Type B pancreatic cell (in vitro differentiated cells): ENCODE measurements around the gene SDCCAG8. TPM values are rescaled to one million over a fixed set of nuclear protein-coding genes. Genes with fewer than 3 reads are reported as not detected.

Experiments used
- DNase-seq: peaks from one replicate; pipeline ENCODE4 v3.0.0; 2021; ENCODE audit warnings: mixed read lengths; ENCODE audit not compliant: unreplicated experiment; ENCODE audit errors: extremely low spot score
- H3K27ac Mint-ChIP-seq: 2 replicates; pipeline ENCODE4 v1.8.0; 2021; ENCODE audit warnings: mild to moderate bottlenecking, mixed read lengths
- H3K27me3 Mint-ChIP-seq: 2 replicates; pipeline ENCODE4 v1.8.0; 2021; ENCODE audit warnings: mixed read lengths
- H3K36me3 Mint-ChIP-seq: 2 replicates; pipeline ENCODE4 v1.8.0; 2021; ENCODE audit warnings: mixed read lengths
- H3K4me1 Mint-ChIP-seq: one replicate; pipeline ENCODE4 v1.8.0; 2021; ENCODE audit warnings: mixed read lengths; ENCODE audit not compliant: unreplicated experiment
- H3K4me3 Mint-ChIP-seq: 2 replicates; pipeline ENCODE4 v1.8.0; 2021; ENCODE audit warnings: mild to moderate bottlenecking, mixed read lengths
- H3K9me3 Mint-ChIP-seq: 2 replicates; pipeline ENCODE4 v1.8.0; 2021; ENCODE audit warnings: mixed read lengths
- total RNA-seq: library from RNA; stranded (reverse); gene quantifications from 2 replicates; pipeline ENCODE4 v1.2.1, GENCODE V29; 2021; ENCODE audit warnings: low replicate concordance
- TF ChIP-seq, protein P1 (sequence below): fragments of 200-600 bp; sonication (generic); conservative IDR thresholded peaks from 2 replicates; pipeline ENCODE4 v1.5.0; 2021; ENCODE audit warnings: antibody characterized with exemption, mild to moderate bottlenecking

The SDCCAG8 gene
- total RNA-seq, 1 donor from 2014 or later, result 26.0 TPM

DNA sequence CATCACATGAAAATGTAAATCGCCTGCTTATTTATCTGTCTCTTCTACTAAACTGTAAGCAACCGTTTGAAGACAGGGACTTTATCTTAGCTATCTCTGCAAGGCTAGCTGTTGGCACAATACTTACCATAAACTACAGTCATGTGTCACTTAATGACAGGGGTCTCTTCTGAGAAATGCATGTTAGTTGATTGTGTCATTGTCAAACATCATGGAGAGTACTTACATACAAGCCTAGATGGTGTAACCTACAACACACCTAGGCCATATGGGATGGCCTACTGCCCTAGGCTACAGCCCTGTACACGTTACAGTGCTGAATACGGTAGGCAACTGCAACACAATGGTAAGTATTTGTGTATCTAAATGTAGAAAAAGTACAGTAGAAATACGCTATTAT lies 267.9 kb downstream of the SDCCAG8 start:
- peaks cover 4% of the 10 kb centered on the region for H3K9me3 Mint-ChIP-seq

DNA sequence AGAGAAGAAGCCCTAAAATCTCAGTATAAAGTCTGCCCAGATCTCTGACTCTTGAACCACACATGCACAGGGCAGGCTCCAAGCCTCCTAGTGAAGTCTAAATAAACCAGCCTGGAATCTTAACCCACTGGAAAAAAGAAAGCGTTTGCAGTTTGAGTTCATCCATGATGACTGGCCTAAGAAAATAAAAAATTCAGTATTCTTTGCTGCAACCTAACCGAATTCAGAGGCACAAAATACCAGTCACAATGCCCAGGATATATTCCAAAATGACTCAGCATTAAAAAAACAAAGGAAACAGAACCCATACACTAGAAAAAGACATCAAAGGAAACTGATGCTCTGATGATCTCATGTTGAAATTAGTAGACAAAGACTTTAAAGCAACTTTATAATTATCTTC lies 269.2 kb downstream of the SDCCAG8 start:
- TF ChIP-seq, protein P1, sequence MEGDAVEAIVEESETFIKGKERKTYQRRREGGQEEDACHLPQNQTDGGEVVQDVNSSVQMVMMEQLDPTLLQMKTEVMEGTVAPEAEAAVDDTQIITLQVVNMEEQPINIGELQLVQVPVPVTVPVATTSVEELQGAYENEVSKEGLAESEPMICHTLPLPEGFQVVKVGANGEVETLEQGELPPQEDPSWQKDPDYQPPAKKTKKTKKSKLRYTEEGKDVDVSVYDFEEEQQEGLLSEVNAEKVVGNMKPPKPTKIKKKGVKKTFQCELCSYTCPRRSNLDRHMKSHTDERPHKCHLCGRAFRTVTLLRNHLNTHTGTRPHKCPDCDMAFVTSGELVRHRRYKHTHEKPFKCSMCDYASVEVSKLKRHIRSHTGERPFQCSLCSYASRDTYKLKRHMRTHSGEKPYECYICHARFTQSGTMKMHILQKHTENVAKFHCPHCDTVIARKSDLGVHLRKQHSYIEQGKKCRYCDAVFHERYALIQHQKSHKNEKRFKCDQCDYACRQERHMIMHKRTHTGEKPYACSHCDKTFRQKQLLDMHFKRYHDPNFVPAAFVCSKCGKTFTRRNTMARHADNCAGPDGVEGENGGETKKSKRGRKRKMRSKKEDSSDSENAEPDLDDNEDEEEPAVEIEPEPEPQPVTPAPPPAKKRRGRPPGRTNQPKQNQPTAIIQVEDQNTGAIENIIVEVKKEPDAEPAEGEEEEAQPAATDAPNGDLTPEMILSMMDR, result no peak
- Mint-ChIP-seq H3K27ac (peak overlapping the region; percentile 14), H3K27me3 (no peaks in the 10 kb centered on the region), H3K9me3 (peaks cover 4% of the 10 kb centered on the region), H3K36me3 (no peaks in the 10 kb centered on the region), H3K4me1 (no peaks in the 10 kb centered on the region), H3K4me3 (no peak overlapping the region)
- no peak for DNase-seq

More for the DNA sequence above, 267.9 kb downstream of the SDCCAG8 start:
- no peaks in the 10 kb centered on the region for H3K36me3 Mint-ChIP-seq
- no peaks in the 10 kb centered on the region for H3K27me3 Mint-ChIP-seq
- no peak overlapping the region for H3K4me3 Mint-ChIP-seq
- no peaks in the 10 kb centered on the region for H3K4me1 Mint-ChIP-seq
- TF ChIP-seq, protein P1, result no peak
- DNase-seq, result no peak
- no peak overlapping the region for H3K27ac Mint-ChIP-seq

DNA sequence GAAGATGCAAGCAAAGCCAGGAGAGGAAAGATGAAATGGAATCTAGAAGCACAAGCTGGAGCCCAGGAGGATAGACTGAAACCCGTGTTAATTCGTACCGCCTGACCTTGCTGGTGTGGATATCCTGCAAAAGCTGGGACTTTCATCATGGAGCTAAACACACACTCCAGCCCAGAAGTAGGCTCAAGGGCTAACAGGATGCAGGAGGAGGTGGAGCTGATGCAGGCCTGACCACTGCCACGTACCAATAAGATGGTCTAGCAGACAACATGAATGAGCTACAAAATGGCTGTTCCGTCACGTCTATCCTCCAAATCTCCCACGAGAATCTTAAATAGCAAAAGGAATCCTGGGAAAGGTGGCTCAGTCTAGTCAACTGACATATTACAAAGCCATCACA lies 270.3 kb downstream of the SDCCAG8 start:
- no peaks in the 10 kb centered on the region for H3K27me3 Mint-ChIP-seq
- DNase-seq, result no peak
- TF ChIP-seq, protein P1, result no peak
- H3K9me3 Mint-ChIP-seq, result peaks cover 4% of the 10 kb centered on the region
- no peaks in the 10 kb centered on the region for H3K4me1 Mint-ChIP-seq
- H3K27ac Mint-ChIP-seq, result no peak overlapping the region
- H3K36me3 Mint-ChIP-seq, result no peaks in the 10 kb centered on the region
- H3K4me3 Mint-ChIP-seq, result no peak overlapping the region

DNA sequence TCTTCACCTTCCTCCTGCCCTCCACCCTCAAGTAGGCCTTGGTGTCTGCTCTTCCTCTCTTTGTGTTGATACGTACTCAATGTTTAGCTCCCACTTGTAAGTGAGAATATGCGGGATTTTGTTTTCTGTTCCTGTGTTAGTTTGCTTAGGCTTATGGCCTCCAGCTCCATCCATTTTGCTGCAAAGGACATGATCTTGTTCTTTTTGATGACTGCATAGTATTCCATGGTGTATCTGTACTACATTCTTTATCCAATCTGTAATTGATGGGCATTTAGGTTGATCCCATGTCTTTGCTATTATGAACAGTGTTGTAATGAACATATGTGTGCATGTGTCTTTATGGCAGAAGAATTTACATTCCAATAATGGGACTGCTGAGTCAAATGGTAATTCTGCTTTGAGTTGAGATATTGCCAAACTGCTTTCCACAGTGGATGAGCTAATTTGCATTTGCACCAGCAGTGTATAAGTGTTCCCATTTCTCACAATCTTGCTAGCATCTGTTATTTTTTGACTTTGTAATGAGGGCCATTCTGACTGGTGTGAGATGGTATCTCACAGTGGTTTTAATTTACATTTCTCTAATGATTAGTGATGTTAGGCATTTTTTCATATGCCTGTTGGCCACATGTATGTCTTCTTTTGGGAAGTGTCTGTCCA lies 272.7 kb downstream of the SDCCAG8 start:
- no peak overlapping the region for H3K27ac Mint-ChIP-seq
- H3K4me3 Mint-ChIP-seq, result no peak overlapping the region
- no peaks in the 10 kb centered on the region for H3K4me1 Mint-ChIP-seq
- H3K27me3 Mint-ChIP-seq, result no peaks in the 10 kb centered on the region
- no peaks in the 10 kb centered on the region for H3K36me3 Mint-ChIP-seq
- no peak for DNase-seq
- H3K9me3 Mint-ChIP-seq, result peaks cover 4% of the 10 kb centered on the region
- TF ChIP-seq, protein P1, result no peak

DNA sequence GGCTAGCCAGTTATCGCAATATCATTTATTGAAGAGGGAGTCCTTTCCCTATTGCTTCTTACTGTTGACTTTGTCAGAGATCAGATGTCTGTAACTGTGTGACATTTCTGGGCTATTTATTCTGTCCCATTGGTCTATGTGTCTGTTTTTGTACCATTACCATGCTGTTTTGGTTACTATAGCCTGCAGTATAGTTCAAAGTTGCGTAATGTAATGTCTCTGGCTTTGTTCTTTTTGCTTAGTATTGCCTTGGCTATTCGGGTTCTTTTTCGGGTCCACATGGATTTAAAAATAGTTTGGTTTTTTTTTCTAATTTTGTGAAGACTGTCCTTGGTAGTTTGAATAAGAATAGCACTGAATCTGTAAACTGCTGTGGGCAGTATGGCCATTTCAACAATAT lies 273.7 kb downstream of the SDCCAG8 start:
- Mint-ChIP-seq H3K27me3 (no peaks in the 10 kb centered on the region), H3K4me3 (no peak overlapping the region), H3K9me3 (peaks cover 4% of the 10 kb centered on the region), H3K4me1 (no peaks in the 10 kb centered on the region), H3K27ac (no peak overlapping the region), H3K36me3 (no peaks in the 10 kb centered on the region)
- TF ChIP-seq, protein P1, result no peak
- no peak for DNase-seq

DNA sequence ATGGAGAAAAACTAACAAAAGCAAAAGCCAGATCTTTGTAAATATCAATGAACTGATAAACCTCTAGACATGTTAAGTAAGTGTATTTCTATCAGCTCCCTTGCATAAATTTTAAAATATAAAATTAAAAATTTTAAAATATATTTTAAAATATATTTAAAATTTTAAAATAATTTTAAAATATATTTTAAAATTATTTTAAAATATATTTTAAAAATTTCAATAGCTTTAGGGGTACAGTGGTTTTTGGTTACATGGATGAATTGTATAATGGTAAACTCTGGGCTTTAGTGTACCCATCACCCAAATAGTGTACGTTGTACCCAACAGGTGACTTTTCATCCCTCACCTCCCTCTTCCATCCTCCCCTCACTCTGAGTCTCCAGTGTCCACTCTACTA lies 279.2 kb downstream of the SDCCAG8 start:
- no peak overlapping the region for H3K27ac Mint-ChIP-seq
- no peaks in the 10 kb centered on the region for H3K36me3 Mint-ChIP-seq
- no peak for DNase-seq
- H3K9me3 Mint-ChIP-seq, result no peaks in the 10 kb centered on the region
- TF ChIP-seq, protein P1, result no peak
- no peak overlapping the region for H3K4me3 Mint-ChIP-seq
- no peaks in the 10 kb centered on the region for H3K27me3 Mint-ChIP-seq
- H3K4me1 Mint-ChIP-seq, result no peaks in the 10 kb centered on the region
